Heart left ventricle (tissue), 16 donors: ENCODE measurements around the gene SLC18B1. TPM values are rescaled to one million over a fixed set of nuclear protein-coding genes. Genes with fewer than 3 reads are reported as not detected.

Source experiments
- ATAC-seq, 4 donors: fragments of 200-7000 bp; cut with Tn5 transposase; one replicate each; pipeline ENCODE4 v1.9.1; 2020 to 2022; ENCODE audit warnings: moderate library complexity in 4 of 4, mild to moderate bottlenecking in 3 of 4, moderate number of reproducible peaks in 1 of 4
- DNase-seq, 5 donors: peaks; one replicate each; pipeline ENCODE4 v3.0.0-alpha.2; 2020
- H3K27ac ChIP-seq, 12 donors: fragments of 200-600 bp; sonication (generic) in 4 of 12; one replicate each; pipeline versions ENCODE4 v1.5.0 to v1.8.0; 2016 to 2022; ENCODE audit warnings: mild to moderate bottlenecking in 2 of 12
- H3K27me3 ChIP-seq, 9 donors: fragments of 200-600 bp; sonication (generic) in 2 of 9; one replicate each; pipeline versions ENCODE4 v1.5.1 to v1.8.0; 2016 to 2022; ENCODE audit warnings: mild to moderate bottlenecking in 3 of 9
- H3K36me3 ChIP-seq, 9 donors: fragments of 200-600 bp; sonication (generic) in 2 of 9; one replicate each; pipeline versions ENCODE4 v1.5.0 to v1.8.0; 2018 to 2022; ENCODE audit warnings: mild to moderate bottlenecking in 2 of 9
- H3K4me1 ChIP-seq, 12 donors: fragments of 200-600 bp; sonication (generic) in 4 of 12; one replicate each; pipeline versions ENCODE4 v1.5.0 to v1.8.0; 2016 to 2022; ENCODE audit warnings: mild to moderate bottlenecking in 3 of 12
- H3K4me3 ChIP-seq, 12 donors: fragments of 200-600 bp; sonication (generic) in 4 of 12; one replicate each; pipeline versions ENCODE4 v1.5.0 to v1.8.0; 2017 to 2022; ENCODE audit warnings: mild to moderate bottlenecking in 9 of 12, moderate library complexity in 4 of 12
- H3K9me3 ChIP-seq, 12 donors: fragments of 200-600 bp; sonication (generic) in 4 of 12; one replicate each; pipeline versions ENCODE4 v1.5.0 to v1.8.0; 2016 to 2022; ENCODE audit warnings: mild to moderate bottlenecking in 1 of 12
- CTCF ChIP-seq, 12 donors: fragments of 200-600 bp; sonication (generic) in 4 of 12; IDR thresholded peaks; one replicate each; pipeline versions ENCODE4 v1.5.0 to v1.8.0; 2018 to 2022; ENCODE audit warnings: antibody characterized with exemption in 12 of 12, mild to moderate bottlenecking in 5 of 12
- POLR2A ChIP-seq, 2 donors: fragments of 450-650 bp; IDR thresholded peaks; one replicate each; pipeline ENCODE4 v1.6.1; 2017; ENCODE audit warnings: antibody characterized with exemption in 2 of 2, mild to moderate bottlenecking in 2 of 2, moderate library complexity in 2 of 2
- WGBS, 4 donors: extraction: QIAGEN DNeasy Blood & Tissue Kit in 2 of 4; methylation state at CpG; one replicate each; pipeline versions ENCODE4 v1.1.5 to v1.1.7; 2013 to 2018; 5-methylcytosine and 5-hydroxymethylcytosine counted together
- intact Hi-C, 10 donors: fragments of 100-400 bp; cut with DNase I; formaldehyde crosslinking; loops; one replicate each; pipeline versions ENCODE4 v1.11.1 to v1.14.2; 2022
- polyA plus RNA-seq, 2 donors: library from polyadenylated mRNA; stranded (reverse); fragments of 200-250 nt; gene quantifications; one replicate each; pipeline ENCODE4 v1.2.3, GENCODE V29; 2013
- total RNA-seq, 9 donors: library from RNA; depleted of rRNA in 2 of 9; stranded (reverse); fragments of >200 nt in 2 of 9; fragmentation: NEBNext Ultra II Directional in 3 of 9; extraction: Animal tissue kit (Norgen Biotek cat#: 25700) in 3 of 9; gene quantifications; one replicate each; pipeline versions ENCODE4 v1.1.0 to v1.2.4, GENCODE V29; 2016 to 2023
- donor health status: ischemic (EF 13 %, LVEDD 7.1; RV severe dilation, severe dysfunction).
- donor health status: healthy with polysubstance abuse.
- donor health status: DM: no; HTN: yes; CAD: no.
- donor health status: DM: no; HTN: no; CAD: no.
- donor health status: ischemic (EF 25% LVEDD 6.9; RV normal size, moderate dysfunction).
- donor health status: ischemic (EF 25% LVEDD 5.7; RV mildly dilated, moderate dysfunction).
- donor health status: healthy.
- donor health status: DM: yes; HTN: yes; CAD: no.
- donor health status: ischemic (EF 35%, LVEDD 5.7; RV mildly dilated, moderate dysfunction).
- donor health status: nonischemic (EF 11% LVEDD 7.7; RV severe dilation, severe dysfunction).
- donor health status: DM: yes; HTN: yes; CAD: no.
- donor health status: PGD.
- donor health status: ischemic (EF 29% LVEDD 5.4; RV normal size, mild dysfunction).
- donor health status: nonischemic (EF 23%, LVEDD 6.1; RV moderate dilation, normal function).

Gene SLC18B1
- total and polyA plus RNA-seq, 11 donors, result 1.1 to 7.4 (median 2.8) TPM

DNA sequence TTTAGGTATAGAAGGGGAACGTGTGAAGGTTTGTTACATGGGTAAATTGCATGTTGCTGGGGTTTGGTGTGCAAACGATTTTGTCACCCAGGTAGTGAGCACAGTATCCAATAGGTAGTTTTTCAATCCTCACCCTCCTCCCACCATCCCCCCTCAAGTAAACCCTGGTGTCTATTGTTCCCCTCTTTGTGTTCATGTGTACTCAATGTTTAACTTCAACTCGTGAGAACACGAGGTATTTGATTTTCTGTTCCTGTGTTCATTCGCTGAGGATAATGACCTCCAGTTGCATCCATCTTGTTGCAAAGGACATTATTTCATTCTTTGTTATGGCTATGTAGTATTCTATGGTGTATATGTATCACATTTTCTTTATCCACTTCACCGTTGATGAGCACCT, 73.0 kb downstream of the SLC18B1 start:
- no peaks in the 10 kb centered on the region for H3K27me3 ChIP-seq
- DNase-seq, result no peak
- 87 to 94% (median 89%) methylated on average over 6 of the region's 6 CpGs for WGBS, 4 donors
- no peaks in the 10 kb centered on the region for H3K9me3 ChIP-seq
- no peak overlapping the region for H3K4me3 ChIP-seq
- H3K27ac ChIP-seq, result no peak overlapping the region
- no peak for ATAC-seq
- H3K36me3 ChIP-seq, result no peaks in the 10 kb centered on the region
- TF ChIP-seq CTCF (IDR thresholded peaks at IDR 0.05), result no peak
- TF ChIP-seq POLR2A (IDR thresholded peaks at IDR 0.05), result no peak
- intact Hi-C loops, result no loop called here
- H3K4me1 ChIP-seq, result no peaks in the 10 kb centered on the region

DNA sequence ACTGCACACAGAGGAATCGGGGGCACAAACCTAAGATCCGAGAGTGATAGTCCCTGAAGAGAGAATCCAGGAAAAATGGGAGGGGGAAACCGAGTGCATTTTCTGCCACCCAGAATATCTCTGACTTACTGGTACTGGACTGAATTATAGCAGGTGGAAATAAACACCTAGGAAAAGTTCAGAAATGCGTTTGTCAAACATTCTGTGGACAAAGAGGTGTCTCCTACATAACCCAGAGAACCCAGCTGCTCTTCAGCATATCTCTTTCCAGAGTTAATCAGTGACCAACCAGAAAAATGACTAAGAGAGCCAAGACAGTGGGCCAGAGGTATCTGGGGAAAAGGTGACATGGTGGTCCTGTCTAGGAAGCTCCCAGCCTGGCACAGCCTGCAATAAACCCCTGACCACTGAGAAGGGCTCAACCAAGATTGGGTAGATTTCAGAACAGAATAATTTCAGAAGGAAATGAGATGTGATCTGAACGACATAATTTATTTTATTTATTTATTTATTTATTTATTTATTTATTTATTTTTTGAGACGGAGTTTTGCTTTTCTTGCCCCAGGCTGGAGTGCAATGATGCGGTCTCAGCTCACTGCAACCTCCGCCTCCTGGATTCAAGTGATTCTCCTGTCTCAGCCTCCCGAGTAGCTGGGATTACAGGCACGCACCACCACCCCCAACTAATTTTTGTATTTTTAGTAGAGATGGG, 78.5 kb downstream of the SLC18B1 start:
- 89 to 92% (median 91%) methylated on average over 10 of the region's 10 CpGs for WGBS, 4 donors
- no peak for DNase-seq
- H3K27me3 ChIP-seq, result no peaks in the 10 kb centered on the region
- intact Hi-C loops, result no loop called here
- H3K36me3 ChIP-seq, result no peaks in the 10 kb centered on the region
- H3K4me3 ChIP-seq, result no peak overlapping the region
- H3K4me1 ChIP-seq, result peaks cover 0 to 2% (median 0%) of the 10 kb centered on the region in 12 donors
- H3K9me3 ChIP-seq, result no peaks in the 10 kb centered on the region
- TF ChIP-seq POLR2A (IDR thresholded peaks at IDR 0.05), result no peak
- no peak for TF ChIP-seq CTCF (IDR thresholded peaks at IDR 0.05)
- no peak for ATAC-seq
- no peak overlapping the region for H3K27ac ChIP-seq

Other genes starting within 250 kb of the SLC18B1 start
- gene TAAR8, start 246.0 kb downstream of the SLC18B1 start, total RNA-seq, result not detected
- gene TAAR8, start 246.0 kb downstream of the SLC18B1 start, polyA plus RNA-seq, result not detected
- not detected for gene TAAR6, start 228.3 kb downstream of the SLC18B1 start, total RNA-seq
- gene TAAR6, start 228.3 kb downstream of the SLC18B1 start, polyA plus RNA-seq, result not detected
- not detected for gene TAAR5, start 208.9 kb downstream of the SLC18B1 start, total RNA-seq
- not detected for gene TAAR5, start 208.9 kb downstream of the SLC18B1 start, polyA plus RNA-seq
- not detected for gene TAAR2, start 174.4 kb downstream of the SLC18B1 start, total RNA-seq
- gene TAAR2, start 174.4 kb downstream of the SLC18B1 start, polyA plus RNA-seq, result not detected
- gene TAAR1, start 139.5 kb downstream of the SLC18B1 start, total RNA-seq, result not detected
- not detected for gene TAAR1, start 139.5 kb downstream of the SLC18B1 start, polyA plus RNA-seq
- gene VNN1, start 84.6 kb downstream of the SLC18B1 start, total RNA-seq, result 1 to 10 TPM in 3 of 9 donors, under 1 TPM in 6; 0.29 to 2.2 (median 0.57) TPM
- gene VNN1, start 84.6 kb downstream of the SLC18B1 start, polyA plus RNA-seq, result under 1 TPM; 0.38 to 0.44 TPM
- gene VNN2, start 40.7 kb downstream of the SLC18B1 start, total RNA-seq, result 1 to 10 TPM; 1.1 to 6.9 (median 2.5) TPM
- under 1 TPM; 0.30 to 0.39 TPM for gene VNN2, start 40.7 kb downstream of the SLC18B1 start, polyA plus RNA-seq
- gene RPS12, start 15.9 kb upstream of the SLC18B1 start, total RNA-seq, result 100 to 1,000 TPM; 336 to 694 (median 475) TPM
- 1,000 to 10,000 TPM in 1 of 2 donors, 100 to 1,000 TPM in 1; 421 to 2,078 TPM for gene RPS12, start 15.9 kb upstream of the SLC18B1 start, polyA plus RNA-seq